ENCODE results near the gene MBD5.
"Not testable (repeated sequence)": the region's sequence is repeated elsewhere in the genome, so short reads cannot be mapped to it uniquely, and the experiment has no call there.

Gene MBD5

DNA sequence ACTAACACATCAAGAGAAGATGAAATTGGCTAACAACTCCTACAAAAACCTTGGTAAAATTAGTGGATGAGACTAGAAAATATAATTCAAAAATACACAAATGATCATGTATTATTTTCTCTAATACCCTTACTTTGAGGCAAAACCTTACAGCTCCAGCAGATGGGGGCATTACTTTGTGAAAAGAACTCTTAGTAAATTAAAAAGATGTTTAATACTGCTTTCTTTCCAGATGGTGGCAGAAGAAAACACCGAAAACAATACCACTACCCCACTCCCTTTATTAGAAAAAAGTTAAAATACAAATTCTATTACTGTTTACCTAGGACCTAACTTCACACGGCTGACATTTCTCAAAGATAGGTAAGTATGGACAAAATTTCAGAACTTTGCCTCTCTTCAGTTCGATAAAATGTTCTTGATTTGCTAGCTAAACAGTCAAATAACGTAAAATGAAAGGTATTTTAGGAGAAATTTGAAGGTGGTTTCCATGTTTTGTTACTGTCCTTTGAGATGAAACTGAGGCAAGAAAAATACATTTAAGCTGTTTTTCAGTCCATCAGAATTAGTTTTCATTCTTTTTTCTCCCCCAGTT, 31.0 kb upstream of the MBD5 start:
- peaks cover 13% of the 10 kb centered on the region for H3K9me3 Mint-ChIP-seq
- no peak overlapping the region for H3K4me3 Mint-ChIP-seq
- no peak for DNase-seq
- H3K36me3 Mint-ChIP-seq (ENCODE audit: low read depth), result peaks cover 46% of the 10 kb centered on the region
- H3K4me1 Mint-ChIP-seq, result no peaks in the 10 kb centered on the region
- no peaks in the 10 kb centered on the region for H3K27me3 Mint-ChIP-seq (ENCODE audit: low read depth, poor library complexity)
- peak overlapping the region; percentile 65 for H3K27ac Mint-ChIP-seq
- TF ChIP-seq, protein P1, sequence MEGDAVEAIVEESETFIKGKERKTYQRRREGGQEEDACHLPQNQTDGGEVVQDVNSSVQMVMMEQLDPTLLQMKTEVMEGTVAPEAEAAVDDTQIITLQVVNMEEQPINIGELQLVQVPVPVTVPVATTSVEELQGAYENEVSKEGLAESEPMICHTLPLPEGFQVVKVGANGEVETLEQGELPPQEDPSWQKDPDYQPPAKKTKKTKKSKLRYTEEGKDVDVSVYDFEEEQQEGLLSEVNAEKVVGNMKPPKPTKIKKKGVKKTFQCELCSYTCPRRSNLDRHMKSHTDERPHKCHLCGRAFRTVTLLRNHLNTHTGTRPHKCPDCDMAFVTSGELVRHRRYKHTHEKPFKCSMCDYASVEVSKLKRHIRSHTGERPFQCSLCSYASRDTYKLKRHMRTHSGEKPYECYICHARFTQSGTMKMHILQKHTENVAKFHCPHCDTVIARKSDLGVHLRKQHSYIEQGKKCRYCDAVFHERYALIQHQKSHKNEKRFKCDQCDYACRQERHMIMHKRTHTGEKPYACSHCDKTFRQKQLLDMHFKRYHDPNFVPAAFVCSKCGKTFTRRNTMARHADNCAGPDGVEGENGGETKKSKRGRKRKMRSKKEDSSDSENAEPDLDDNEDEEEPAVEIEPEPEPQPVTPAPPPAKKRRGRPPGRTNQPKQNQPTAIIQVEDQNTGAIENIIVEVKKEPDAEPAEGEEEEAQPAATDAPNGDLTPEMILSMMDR (IDR thresholded peaks at IDR 0.05), result peak; percentile 13

GRCh38 chr2:147994965-147995364, 25.9 kb upstream of the MBD5 start:
- not testable (repeated sequence) for DNase-seq
- peaks cover 72% of the 10 kb centered on the region for H3K36me3 Mint-ChIP-seq (ENCODE audit: low read depth)

DNA sequence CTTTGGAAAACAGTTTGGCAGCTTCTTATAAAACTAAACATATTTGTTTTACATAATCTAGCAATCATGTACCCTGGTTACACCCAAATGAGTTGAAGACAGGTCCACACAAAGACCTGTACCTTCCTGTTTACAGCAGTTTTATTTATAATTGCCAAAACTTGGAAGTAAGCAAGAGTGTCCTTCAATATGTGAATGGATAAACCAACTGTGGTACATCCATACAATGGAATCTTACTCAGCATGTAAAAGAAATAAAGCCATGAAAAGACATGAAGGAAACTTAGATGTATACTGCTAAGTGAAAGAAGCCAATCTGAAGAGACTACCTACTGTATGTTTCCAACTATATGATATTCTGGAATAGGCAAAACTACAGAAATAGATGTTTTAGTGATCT, 24.1 kb upstream of the MBD5 start:
- H3K27ac Mint-ChIP-seq, result no peak overlapping the region
- DNase-seq, result no peak
- peaks cover 89% of the 10 kb centered on the region for H3K36me3 Mint-ChIP-seq (ENCODE audit: low read depth)
- no peaks in the 10 kb centered on the region for H3K27me3 Mint-ChIP-seq (ENCODE audit: low read depth, poor library complexity)
- H3K9me3 Mint-ChIP-seq, result peaks cover 51% of the 10 kb centered on the region
- no peak overlapping the region for H3K4me3 Mint-ChIP-seq
- peaks cover 10% of the 10 kb centered on the region for H3K4me1 Mint-ChIP-seq
- TF ChIP-seq, protein P1 (IDR thresholded peaks at IDR 0.05), result no peak

More at GRCh38 chr2:147994965-147995364, 25.9 kb upstream of the MBD5 start:
- H3K4me3 Mint-ChIP-seq; H3K27ac Mint-ChIP-seq; H3K27me3 Mint-ChIP-seq (ENCODE audit: low read depth, poor library complexity): not testable (repeated sequence)
- Mint-ChIP-seq H3K4me1 (peaks cover 10% of the 10 kb centered on the region), H3K9me3 (peaks cover 42% of the 10 kb centered on the region)

DNA sequence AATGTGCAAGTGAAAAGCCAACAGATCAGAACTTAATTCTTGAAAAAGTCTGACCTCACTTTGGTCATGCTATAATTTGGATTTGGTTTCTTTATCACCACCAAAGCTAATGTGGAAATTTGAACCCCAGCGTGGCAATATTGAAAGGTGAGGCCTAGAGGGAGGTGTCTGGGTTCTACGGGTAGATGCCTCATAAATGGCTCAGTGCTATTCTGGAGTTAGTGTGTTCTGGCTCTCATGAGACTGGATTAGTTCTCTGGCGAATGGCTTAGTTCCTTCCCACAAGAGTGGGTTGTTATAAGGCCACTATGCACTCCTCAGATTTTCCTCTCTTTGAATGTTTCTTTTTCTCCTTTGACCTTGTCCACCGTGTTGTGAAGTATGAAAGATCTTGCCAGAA, 22.7 kb upstream of the MBD5 start:
- H3K4me3 Mint-ChIP-seq, result no peak overlapping the region
- peaks cover 92% of the 10 kb centered on the region for H3K36me3 Mint-ChIP-seq (ENCODE audit: low read depth)
- peaks cover 10% of the 10 kb centered on the region for H3K4me1 Mint-ChIP-seq
- H3K9me3 Mint-ChIP-seq, result peaks cover 64% of the 10 kb centered on the region
- DNase-seq, result no peak
- H3K27ac Mint-ChIP-seq, result no peak overlapping the region
- H3K27me3 Mint-ChIP-seq (ENCODE audit: low read depth, poor library complexity), result no peaks in the 10 kb centered on the region
- TF ChIP-seq, protein P1 (IDR thresholded peaks at IDR 0.05), result no peak

GRCh38 chr2:147999126-147999525, 21.8 kb upstream of the MBD5 start:
- H3K27ac Mint-ChIP-seq, result no peak overlapping the region
- H3K27me3 Mint-ChIP-seq (ENCODE audit: low read depth, poor library complexity), result no peaks in the 10 kb centered on the region
- peaks cover 10% of the 10 kb centered on the region for H3K4me1 Mint-ChIP-seq
- peaks cover 70% of the 10 kb centered on the region for H3K9me3 Mint-ChIP-seq
- DNase-seq, result no peak
- H3K4me3 Mint-ChIP-seq, result no peak overlapping the region
- TF ChIP-seq, protein P1 (IDR thresholded peaks at IDR 0.05), result no peak
- peaks cover 98% of the 10 kb centered on the region for H3K36me3 Mint-ChIP-seq (ENCODE audit: low read depth)

DNA sequence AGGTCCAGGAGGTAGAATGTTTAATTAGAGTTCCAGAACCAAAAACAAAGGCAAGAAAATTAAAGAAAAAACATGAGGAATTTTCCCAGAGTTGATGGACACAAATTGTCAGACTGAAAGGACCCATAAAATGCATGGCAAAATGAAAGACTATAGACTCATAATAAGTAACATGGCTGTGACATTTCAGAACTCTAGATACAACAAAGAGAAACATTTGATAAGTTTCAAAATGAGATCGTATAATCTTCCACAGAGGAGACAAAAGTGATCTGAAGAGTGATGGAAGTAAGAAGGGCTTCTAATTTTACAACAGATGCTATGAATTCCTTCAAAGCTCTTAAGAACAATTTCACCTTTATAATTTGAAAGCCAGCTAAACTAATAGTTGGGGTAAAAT, 20.8 kb upstream of the MBD5 start:
- H3K4me3 Mint-ChIP-seq, result no peak overlapping the region
- peaks cover 10% of the 10 kb centered on the region for H3K4me1 Mint-ChIP-seq
- TF ChIP-seq, protein P1 (IDR thresholded peaks at IDR 0.05), result no peak
- DNase-seq, result no peak
- peaks cover 98% of the 10 kb centered on the region for H3K36me3 Mint-ChIP-seq (ENCODE audit: low read depth)
- no peak overlapping the region for H3K27ac Mint-ChIP-seq
- H3K27me3 Mint-ChIP-seq (ENCODE audit: low read depth, poor library complexity), result no peaks in the 10 kb centered on the region
- H3K9me3 Mint-ChIP-seq, result peaks cover 72% of the 10 kb centered on the region

DNA sequence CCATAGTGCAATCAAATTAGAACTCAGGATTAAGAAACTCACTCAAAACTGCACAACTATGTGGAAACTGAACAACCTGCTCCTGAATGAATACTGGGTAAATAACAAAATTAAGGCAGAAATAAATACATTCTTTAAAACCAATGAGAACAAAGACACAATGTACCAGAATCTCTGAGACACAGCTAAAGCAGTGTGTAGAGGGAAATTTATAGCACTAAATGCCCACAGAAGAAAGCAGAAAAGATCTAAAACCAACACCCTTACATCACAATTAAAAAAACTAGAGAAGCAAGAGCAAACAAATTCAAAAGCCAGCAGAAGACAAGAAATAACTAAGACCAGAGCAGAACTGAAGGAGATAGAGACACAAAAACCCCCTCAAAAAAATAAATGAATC, 18.5 kb upstream of the MBD5 start:
- not testable (repeated sequence) for H3K27me3 Mint-ChIP-seq (ENCODE audit: low read depth, poor library complexity); H3K4me3 Mint-ChIP-seq; H3K27ac Mint-ChIP-seq; DNase-seq
- H3K9me3 Mint-ChIP-seq, result peaks cover 74% of the 10 kb centered on the region
- peaks cover 10% of the 10 kb centered on the region for H3K4me1 Mint-ChIP-seq
- peaks cover 97% of the 10 kb centered on the region for H3K36me3 Mint-ChIP-seq (ENCODE audit: low read depth)
